ENCODE measurements around the gene FOXB2.

FOXB2 gene

DNA sequence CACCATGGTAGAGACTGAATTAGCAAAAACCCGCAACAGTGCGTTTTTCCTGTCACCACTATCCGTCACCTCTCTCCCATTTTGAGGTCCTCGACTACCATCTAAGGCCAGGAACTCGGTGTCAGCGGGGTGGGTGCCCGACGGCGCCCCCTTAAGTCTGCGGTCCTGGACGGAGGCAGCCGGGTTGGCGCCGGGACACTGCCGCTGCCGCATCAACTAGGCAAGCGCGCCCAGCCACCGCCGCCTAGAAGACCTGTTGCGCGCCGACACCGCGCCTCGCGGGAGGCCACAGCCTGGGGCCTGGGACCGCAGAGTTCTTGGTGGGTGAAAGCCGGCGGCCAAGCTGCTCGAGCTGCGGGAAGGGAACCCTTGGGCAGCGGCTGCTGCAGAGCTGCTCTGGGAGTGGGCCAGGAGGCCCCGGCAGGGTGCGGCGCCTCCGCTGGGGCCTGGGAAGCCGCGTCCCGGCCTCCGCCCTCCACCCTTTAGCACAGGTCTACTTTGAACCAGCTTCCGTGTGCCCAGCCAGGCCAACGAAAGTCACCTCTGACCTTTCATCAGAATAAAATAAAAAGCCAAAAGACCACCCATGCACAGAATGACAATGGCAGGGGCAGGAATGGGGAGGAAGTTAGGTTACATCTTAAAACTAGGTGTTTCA, 3.5 kb downstream of the FOXB2 start:
- Histone ChIP-seq H3K18ac (ENCODE audit: low read length) (peak overlapping the region; percentile 60), H3K23ac (ENCODE audit: low read depth, low read length, poor library complexity) (no peak overlapping the region), H3K27me3 (ENCODE audit: control insufficient read depth in 3 of 3, insufficient read depth in 3 of 3, low read depth in 1 of 3, low read length in 3 of 3) (peaks cover 42 to 83% (median 68%) of the 10 kb centered on the region in 3 experiments), H2AFZ (ENCODE audit: low read length) (peak overlapping the region; percentile 38), H3K14ac (ENCODE audit: low read length) (no peak overlapping the region), H2BK120ac (ENCODE audit: low read depth, low read length) (no peak overlapping the region), H3K27ac (replicated peaks; ENCODE audit: low read length) (no peak overlapping the region), H3K79me1 (ENCODE audit: low read depth, low read length) (no peaks in the 10 kb centered on the region), H3K4me2 (ENCODE audit: insufficient read depth, low read length, poor library complexity, severe bottlenecking) (peak overlapping the region; percentile 30), H2BK12ac (ENCODE audit: low read length) (no peak overlapping the region), H3K4me1 (ENCODE audit: control insufficient read depth in 2 of 2, insufficient read depth in 1 of 2, low read depth in 1 of 2, low read length in 2 of 2) (peaks cover 3 to 9% of the 10 kb centered on the region in 2 donors), H2BK15ac (ENCODE audit: low read length) (no peak overlapping the region), H4K8ac (ENCODE audit: low read depth, low read length) (no peak overlapping the region), H2AK5ac (ENCODE audit: low read depth, low read length) (no peak overlapping the region), H3K4me3 (ENCODE audit: low read length in 2 of 2) (peak overlapping the region in 1 of 2 donors; percentile 53), H2BK5ac (ENCODE audit: low read length) (no peak overlapping the region), H3K9me3 (replicated peaks in 1 of 2; ENCODE audit: control insufficient read depth in 2 of 2, insufficient read depth in 1 of 2, low read depth in 1 of 2, low read length in 2 of 2) (no peaks in the 10 kb centered on the region), H4K91ac (ENCODE audit: low read depth, low read length, poor library complexity) (no peak overlapping the region), H3K4ac (ENCODE audit: low read length) (no peak overlapping the region), H3K9ac (ENCODE audit: low read depth, low read length, poor library complexity) (peak overlapping the region; percentile 50), H3K36me3 (replicated peaks in 1 of 2; ENCODE audit: control insufficient read depth in 2 of 2, insufficient read depth in 2 of 2, low read length in 2 of 2) (no peaks in the 10 kb centered on the region)
- DNase-seq (ENCODE audit: low spot score), result peak; percentile 49
- WGBS, 2 donors (ENCODE audit: extremely low coverage in 2 of 2, insufficient read length in 2 of 2, insufficient replicate concordance in 1 of 2), result no CpG with 5 or more reads among the region's 43 CpGs

DNA sequence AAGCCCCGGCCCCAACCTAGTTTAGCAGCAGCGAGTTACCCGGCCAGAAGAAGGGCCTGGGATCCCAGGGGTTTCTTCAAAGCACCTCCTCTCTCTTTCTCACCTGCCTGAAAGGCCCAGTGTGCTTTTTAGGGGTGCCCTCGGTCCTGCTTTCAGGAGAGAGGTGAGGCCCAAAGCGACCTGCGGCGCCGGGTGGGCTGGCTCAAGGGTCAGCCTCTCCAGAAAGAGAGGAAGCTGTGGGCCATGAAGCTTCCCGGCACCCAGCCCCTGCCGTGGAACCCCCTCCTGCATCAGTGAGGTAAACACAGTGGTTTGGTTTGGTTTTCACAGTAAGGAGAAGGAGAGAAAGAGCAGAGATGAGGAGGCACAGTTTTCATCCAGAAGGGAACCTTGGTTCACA, 4.3 kb downstream of the FOXB2 start:
- DNase-seq (ENCODE audit: low spot score), result no peak
- WGBS, 2 donors (ENCODE audit: extremely low coverage in 2 of 2, insufficient read length in 2 of 2, insufficient replicate concordance in 1 of 2), result no CpG with 5 or more reads among the region's 10 CpGs
- H3K27me3 ChIP-seq (ENCODE audit: control insufficient read depth in 3 of 3, insufficient read depth in 3 of 3, low read depth in 1 of 3, low read length in 3 of 3), result peaks cover 37 to 81% (median 60%) of the 10 kb centered on the region in 3 experiments

DNA sequence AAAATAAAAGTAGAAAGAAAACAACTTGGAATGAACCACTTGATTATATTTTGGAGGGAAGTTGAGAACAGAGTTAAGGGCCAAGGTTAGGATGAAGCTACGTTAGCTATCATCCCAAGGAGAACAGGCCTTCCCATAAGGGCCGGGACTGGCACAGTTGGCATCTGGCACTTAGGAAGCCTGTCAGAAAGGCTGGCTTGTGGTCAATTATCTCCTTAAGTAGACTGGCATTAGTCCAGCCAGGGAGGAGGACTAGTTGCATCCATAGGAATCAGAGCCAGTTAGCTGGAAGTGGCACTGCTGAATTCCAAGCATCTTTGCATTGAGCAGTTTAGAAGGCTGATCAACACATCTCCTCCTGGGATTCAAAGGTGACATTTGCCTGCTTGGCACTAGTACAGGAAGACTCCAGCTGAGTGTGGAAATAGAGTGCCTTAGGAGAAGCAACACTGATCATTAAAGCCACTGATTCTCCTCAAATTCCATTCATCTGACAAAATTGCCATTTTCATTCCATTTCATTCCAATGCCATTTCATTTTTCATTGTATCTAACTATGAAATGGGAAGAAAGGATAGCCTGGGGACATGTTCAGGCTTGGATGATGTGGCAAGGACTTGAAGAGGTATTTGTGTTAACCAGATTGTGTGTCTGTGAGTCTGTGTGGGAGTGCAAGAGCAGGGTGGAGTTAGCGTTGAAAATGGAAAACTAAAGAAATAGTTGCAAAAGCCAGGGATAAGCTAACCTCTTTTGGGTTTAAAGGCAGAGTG, 5.5 kb downstream of the FOXB2 start:
- Histone ChIP-seq H3K4ac (ENCODE audit: low read length) (no peak overlapping the region), H3K27me3 (ENCODE audit: control insufficient read depth in 3 of 3, insufficient read depth in 3 of 3, low read depth in 1 of 3, low read length in 3 of 3) (peaks cover 26 to 70% (median 49%) of the 10 kb centered on the region in 3 experiments), H3K9me3 (replicated peaks in 1 of 2; ENCODE audit: control insufficient read depth in 2 of 2, insufficient read depth in 1 of 2, low read depth in 1 of 2, low read length in 2 of 2) (no peaks in the 10 kb centered on the region), H3K27ac (replicated peaks; ENCODE audit: low read length) (no peak overlapping the region), H3K23ac (ENCODE audit: low read depth, low read length, poor library complexity) (no peak overlapping the region), H3K4me1 (ENCODE audit: control insufficient read depth in 2 of 2, insufficient read depth in 1 of 2, low read depth in 1 of 2, low read length in 2 of 2) (peaks cover 3 to 7% of the 10 kb centered on the region in 2 donors), H3K4me3 (ENCODE audit: low read length in 2 of 2) (no peak overlapping the region), H2BK5ac (ENCODE audit: low read length) (no peak overlapping the region), H3K9ac (ENCODE audit: low read depth, low read length, poor library complexity) (no peak overlapping the region), H3K4me2 (ENCODE audit: insufficient read depth, low read length, poor library complexity, severe bottlenecking) (no peak overlapping the region), H4K91ac (ENCODE audit: low read depth, low read length, poor library complexity) (no peak overlapping the region), H3K36me3 (replicated peaks in 1 of 2; ENCODE audit: control insufficient read depth in 2 of 2, insufficient read depth in 2 of 2, low read length in 2 of 2) (no peaks in the 10 kb centered on the region), H2BK15ac (ENCODE audit: low read length) (no peak overlapping the region), H4K8ac (ENCODE audit: low read depth, low read length) (no peak overlapping the region), H2BK12ac (ENCODE audit: low read length) (no peak overlapping the region), H2AFZ (ENCODE audit: low read length) (no peak overlapping the region), H2BK120ac (ENCODE audit: low read depth, low read length) (no peak overlapping the region), H3K14ac (ENCODE audit: low read length) (no peak overlapping the region), H2AK5ac (ENCODE audit: low read depth, low read length) (no peak overlapping the region), H3K18ac (ENCODE audit: low read length) (no peak overlapping the region), H3K79me1 (ENCODE audit: low read depth, low read length) (no peaks in the 10 kb centered on the region)
- DNase-seq (ENCODE audit: low spot score), result no peak
- WGBS, 2 donors (ENCODE audit: extremely low coverage in 2 of 2, insufficient read length in 2 of 2, insufficient replicate concordance in 1 of 2), result no CpG with 5 or more reads among the region's 3 CpGs

More for the DNA sequence above, 4.3 kb downstream of the FOXB2 start:
- Histone ChIP-seq H4K8ac (ENCODE audit: low read depth, low read length) (no peak overlapping the region), H3K4me2 (ENCODE audit: insufficient read depth, low read length, poor library complexity, severe bottlenecking) (no peak overlapping the region), H3K14ac (ENCODE audit: low read length) (no peak overlapping the region), H3K79me1 (ENCODE audit: low read depth, low read length) (no peaks in the 10 kb centered on the region), H3K4me1 (ENCODE audit: control insufficient read depth in 2 of 2, insufficient read depth in 1 of 2, low read depth in 1 of 2, low read length in 2 of 2) (peaks cover 3 to 7% of the 10 kb centered on the region in 2 donors), H4K91ac (ENCODE audit: low read depth, low read length, poor library complexity) (no peak overlapping the region), H2BK120ac (ENCODE audit: low read depth, low read length) (no peak overlapping the region), H3K18ac (ENCODE audit: low read length) (no peak overlapping the region), H2AFZ (ENCODE audit: low read length) (no peak overlapping the region), H3K27ac (replicated peaks; ENCODE audit: low read length) (no peak overlapping the region), H3K36me3 (replicated peaks in 1 of 2; ENCODE audit: control insufficient read depth in 2 of 2, insufficient read depth in 2 of 2, low read length in 2 of 2) (no peaks in the 10 kb centered on the region), H2BK12ac (ENCODE audit: low read length) (no peak overlapping the region), H3K4ac (ENCODE audit: low read length) (no peak overlapping the region), H3K9ac (ENCODE audit: low read depth, low read length, poor library complexity) (no peak overlapping the region), H3K23ac (ENCODE audit: low read depth, low read length, poor library complexity) (no peak overlapping the region), H2BK5ac (ENCODE audit: low read length) (no peak overlapping the region), H2AK5ac (ENCODE audit: low read depth, low read length) (no peak overlapping the region), H2BK15ac (ENCODE audit: low read length) (no peak overlapping the region), H3K4me3 (ENCODE audit: low read length in 2 of 2) (no peak overlapping the region), H3K9me3 (replicated peaks in 1 of 2; ENCODE audit: control insufficient read depth in 2 of 2, insufficient read depth in 1 of 2, low read depth in 1 of 2, low read length in 2 of 2) (no peaks in the 10 kb centered on the region)

DNA sequence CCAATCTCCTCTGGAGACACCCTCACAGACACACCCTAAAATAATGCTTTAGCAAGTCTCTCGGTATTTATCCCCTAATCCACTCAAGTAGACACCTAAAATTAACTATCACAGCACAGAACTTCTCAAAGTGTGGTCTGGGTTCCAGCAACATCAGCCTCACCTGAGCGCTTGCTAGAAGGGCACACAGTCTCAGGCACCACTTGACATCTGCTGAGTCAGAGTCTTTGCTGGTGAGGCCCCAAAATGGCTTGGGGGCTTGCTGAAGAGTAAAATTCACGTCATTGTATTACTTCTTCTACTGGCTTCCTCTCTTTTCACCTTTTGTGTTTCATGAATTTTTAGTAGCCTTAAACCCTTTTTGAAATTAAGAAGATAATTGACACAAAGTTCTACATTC, 9.0 kb downstream of the FOXB2 start:
- Histone ChIP-seq H2AK5ac (ENCODE audit: low read depth, low read length) (no peak overlapping the region), H3K4me1 (ENCODE audit: control insufficient read depth in 2 of 2, insufficient read depth in 1 of 2, low read depth in 1 of 2, low read length in 2 of 2) (no peaks in the 10 kb centered on the region), H3K4me2 (ENCODE audit: insufficient read depth, low read length, poor library complexity, severe bottlenecking) (no peak overlapping the region), H2BK120ac (ENCODE audit: low read depth, low read length) (no peak overlapping the region), H3K9me3 (replicated peaks in 1 of 2; ENCODE audit: control insufficient read depth in 2 of 2, insufficient read depth in 1 of 2, low read depth in 1 of 2, low read length in 2 of 2) (no peaks in the 10 kb centered on the region), H3K14ac (ENCODE audit: low read length) (no peak overlapping the region), H3K9ac (ENCODE audit: low read depth, low read length, poor library complexity) (no peak overlapping the region), H3K18ac (ENCODE audit: low read length) (no peak overlapping the region), H3K27ac (replicated peaks; ENCODE audit: low read length) (no peak overlapping the region), H3K4me3 (ENCODE audit: low read length in 2 of 2) (no peak overlapping the region), H3K36me3 (replicated peaks in 1 of 2; ENCODE audit: control insufficient read depth in 2 of 2, insufficient read depth in 2 of 2, low read length in 2 of 2) (no peaks in the 10 kb centered on the region), H3K4ac (ENCODE audit: low read length) (no peak overlapping the region), H3K27me3 (ENCODE audit: control insufficient read depth in 3 of 3, insufficient read depth in 3 of 3, low read depth in 1 of 3, low read length in 3 of 3) (peaks cover 0 to 50% (median 14%) of the 10 kb centered on the region in 3 experiments), H4K91ac (ENCODE audit: low read depth, low read length, poor library complexity) (no peak overlapping the region), H2BK5ac (ENCODE audit: low read length) (no peak overlapping the region), H2BK12ac (ENCODE audit: low read length) (no peak overlapping the region), H2AFZ (ENCODE audit: low read length) (no peak overlapping the region), H4K8ac (ENCODE audit: low read depth, low read length) (no peak overlapping the region), H3K23ac (ENCODE audit: low read depth, low read length, poor library complexity) (no peak overlapping the region), H2BK15ac (ENCODE audit: low read length) (no peak overlapping the region), H3K79me1 (ENCODE audit: low read depth, low read length) (no peaks in the 10 kb centered on the region)
- WGBS, 2 donors (ENCODE audit: extremely low coverage in 2 of 2, insufficient read length in 2 of 2, insufficient replicate concordance in 1 of 2), result no CpG with 5 or more reads among the region's 3 CpGs
- DNase-seq (ENCODE audit: low spot score), result no peak

All from neuronal stem cell (in vitro differentiated cells).